ENCODE data around the gene ZNF417. TPM values are rescaled to one million over a fixed set of nuclear protein-coding genes. Genes with fewer than 3 reads are reported as not detected.

Gene ZNF417
- total and polyA plus RNA-seq, 2 of the 13 experiments (the other 11 are each of a cell fraction or from before 2014, with no cell fraction given): 2.9 to 13.7 TPM

GRCh38 chr19:57947419-57948134 lies 31.2 kb upstream of the ZNF417 start, which contains the start of gene ZNF256 (continued):
- TF ChIP-seq ZNF891 (CRISPR knock-in tag; IDR thresholded peaks at IDR 0.05): 0 out of 2 replicates have a peak, but pooled peaks have one; percentile 23
- TF ChIP-seq PLRG1 (conservative IDR thresholded peaks at IDR 0.05): no peak
- TF ChIP-seq TBL1XR1 (IDR thresholded peaks at IDR 0.05; ENCODE audit: borderline replicate concordance, low read length, partially characterized antibody): peak; percentile 94
- TF ChIP-seq RARA (CRISPR knock-in tag; IDR thresholded peaks at IDR 0.05): no peak
- peak; percentile 47; the same call in 1 of the 2 replicates for TF ChIP-seq ZNF335 (CRISPR knock-in tag; IDR thresholded peaks at IDR 0.05)
- no peak for TF ChIP-seq ZNF782 (CRISPR knock-in tag; IDR thresholded peaks at IDR 0.05; ENCODE audit: borderline replicate concordance)
- no peak for TF ChIP-seq ARNT (IDR thresholded peaks at IDR 0.05)
- no peak for TF ChIP-seq ZNF17 (CRISPR knock-in tag; IDR thresholded peaks at IDR 0.05)
- no peak for TF ChIP-seq SOX13 (IDR thresholded peaks at IDR 0.05)
- TF ChIP-seq SOX13 (CRISPR knock-in tag; conservative IDR thresholded peaks at IDR 0.05 in 1 of 2, IDR thresholded peaks at IDR 0.05 in 1 of 2): no peak; a peak in 1 of 4 replicates
- no peak for TF ChIP-seq ZNF639 (CRISPR knock-in tag; conservative IDR thresholded peaks at IDR 0.05)
- TF ChIP-seq RAD21 (CRISPR knock-in tag; IDR thresholded peaks at IDR 0.05): 0 out of 2 replicates have a peak, but pooled peaks have one; percentile 36
- no peak for TF ChIP-seq ZNF260 (CRISPR knock-in tag; IDR thresholded peaks at IDR 0.05; ENCODE audit: borderline replicate concordance, low read depth)
- TF ChIP-seq PAX8 (CRISPR knock-in tag; IDR thresholded peaks at IDR 0.05; ENCODE audit: borderline replicate concordance): 0 out of 2 replicates have a peak, but pooled peaks have one; percentile 50
- TF ChIP-seq SP5 (CRISPR knock-in tag; IDR thresholded peaks at IDR 0.05; ENCODE audit: borderline replicate concordance, low read depth): no peak
- no peak for TF ChIP-seq PRPF4 (IDR thresholded peaks at IDR 0.05; ENCODE audit: low read depth, low read length, poor library complexity, severe bottlenecking)
- TF ChIP-seq ETS1 (CRISPR knock-in tag; IDR thresholded peaks at IDR 0.05): no peak
- TF ChIP-seq MZF1 (CRISPR knock-in tag; IDR thresholded peaks at IDR 0.05; ENCODE audit: borderline replicate concordance): no peak
- peak; percentile 71 for TF ChIP-seq ZBTB33 (CRISPR knock-in tag; IDR thresholded peaks at IDR 0.05)
- no peak for TF ChIP-seq ZNF207 (IDR thresholded peaks at IDR 0.05; ENCODE audit: borderline replicate concordance)
- no peak for TF ChIP-seq CBX2 (IDR thresholded peaks at IDR 0.05; ENCODE audit: low read depth, low read length)
- no peak for TF ChIP-seq CBX2 (CRISPR knock-in tag; IDR thresholded peaks at IDR 0.05; ENCODE audit: low read depth)
- TF ChIP-seq ELF1 (CRISPR knock-in tag; IDR thresholded peaks at IDR 0.05): peak; percentile 97
- TF ChIP-seq SRSF1 (optimal IDR thresholded peaks at IDR 0.05; ENCODE audit: low read depth, low read length): peak; percentile 96
- no peak for TF ChIP-seq CAMTA2 (CRISPR knock-in tag; IDR thresholded peaks at IDR 0.05; ENCODE audit: borderline replicate concordance)
- TF ChIP-seq ZNF660 (CRISPR knock-in tag; IDR thresholded peaks at IDR 0.05; ENCODE audit: borderline replicate concordance, low read depth): no peak
- TF ChIP-seq ZBTB38 (CRISPR knock-in tag; IDR thresholded peaks at IDR 0.05): no peak
- TF ChIP-seq SOX6 (IDR thresholded peaks at IDR 0.05): no peak
- TF ChIP-seq SOX6 (CRISPR knock-in tag; IDR thresholded peaks at IDR 0.05): peak; percentile 32; the same call in 1 of the 2 replicates

Measured in HepG2 (cell line).